ENCODE data around the gene CLIC3.

DNA sequence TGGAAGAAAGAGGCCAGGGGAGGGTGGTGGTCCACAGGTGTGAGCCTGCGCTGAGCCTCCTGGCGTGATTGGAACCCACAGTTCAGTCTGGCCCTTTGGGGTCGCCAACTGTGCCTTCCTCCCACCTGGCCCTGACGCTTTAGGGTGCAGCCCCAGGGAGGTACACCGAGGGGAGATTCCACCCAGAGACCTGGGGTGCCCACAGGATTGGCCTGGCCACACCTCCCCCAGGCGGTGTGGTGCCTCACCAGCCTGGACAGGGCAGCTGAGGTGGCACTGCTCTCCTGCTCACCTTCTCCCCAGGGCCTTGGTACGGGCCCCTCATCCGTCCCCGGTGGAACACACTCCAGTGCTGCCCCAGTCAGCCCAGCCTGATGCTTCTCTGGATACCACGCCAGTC lies 1.0 kb upstream of the CLIC3 start:
- TF ChIP-seq, protein P1, sequence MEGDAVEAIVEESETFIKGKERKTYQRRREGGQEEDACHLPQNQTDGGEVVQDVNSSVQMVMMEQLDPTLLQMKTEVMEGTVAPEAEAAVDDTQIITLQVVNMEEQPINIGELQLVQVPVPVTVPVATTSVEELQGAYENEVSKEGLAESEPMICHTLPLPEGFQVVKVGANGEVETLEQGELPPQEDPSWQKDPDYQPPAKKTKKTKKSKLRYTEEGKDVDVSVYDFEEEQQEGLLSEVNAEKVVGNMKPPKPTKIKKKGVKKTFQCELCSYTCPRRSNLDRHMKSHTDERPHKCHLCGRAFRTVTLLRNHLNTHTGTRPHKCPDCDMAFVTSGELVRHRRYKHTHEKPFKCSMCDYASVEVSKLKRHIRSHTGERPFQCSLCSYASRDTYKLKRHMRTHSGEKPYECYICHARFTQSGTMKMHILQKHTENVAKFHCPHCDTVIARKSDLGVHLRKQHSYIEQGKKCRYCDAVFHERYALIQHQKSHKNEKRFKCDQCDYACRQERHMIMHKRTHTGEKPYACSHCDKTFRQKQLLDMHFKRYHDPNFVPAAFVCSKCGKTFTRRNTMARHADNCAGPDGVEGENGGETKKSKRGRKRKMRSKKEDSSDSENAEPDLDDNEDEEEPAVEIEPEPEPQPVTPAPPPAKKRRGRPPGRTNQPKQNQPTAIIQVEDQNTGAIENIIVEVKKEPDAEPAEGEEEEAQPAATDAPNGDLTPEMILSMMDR (IDR thresholded peaks at IDR 0.05): no peak
- TF ChIP-seq EZH2 (IDR thresholded peaks at IDR 0.05) (no peak), EZH2phosphoT487 (IDR thresholded peaks at IDR 0.05) (no peak)
